Inferior parietal cortex (tissue), 1 donor: Measurements from ENCODE around the gene ZNF692.
"Not testable (repeated sequence)": the region's sequence is repeated elsewhere in the genome, so short reads cannot be mapped to it uniquely, and the experiment has no call there.

Experiments used
- DNase-seq: peaks from one replicate; pipeline ENCODE4 v3.0.0-alpha.2; 2016; ENCODE audit errors: extremely low spot score

ZNF692 gene

GRCh38 chr1:248849637-248850036, 9.2 kb downstream of the ZNF692 start:
- no peak for DNase-seq

- no peak for DNase-seq
Measured at GRCh38 chr1:248849152-248849551, 9.7 kb downstream of the ZNF692 start.

- DNase-seq = no peak
Measured at GRCh38 chr1:248848602-248849001, 10.3 kb downstream of the ZNF692 start.

- no peak for DNase-seq
Measured at GRCh38 chr1:248847956-248848561, 10.8 kb downstream of the ZNF692 start.

GRCh38 chr1:248847181-248847955, 11.5 kb downstream of the ZNF692 start:
- no peak for DNase-seq

GRCh38 chr1:248844526-248844925, 14.4 kb downstream of the ZNF692 start:
- no peak for DNase-seq

GRCh38 chr1:248843687-248844086, 15.2 kb downstream of the ZNF692 start:
- no peak for DNase-seq

GRCh38 chr1:248842781-248843331, 16.0 kb downstream of the ZNF692 start:
- DNase-seq = no peak

- no peak for DNase-seq
Measured at GRCh38 chr1:248841702-248842395, 17.0 kb downstream of the ZNF692 start.

- no peak for DNase-seq
Measured at GRCh38 chr1:248840946-248841345, 17.9 kb downstream of the ZNF692 start.

- DNase-seq = no peak
Measured at GRCh38 chr1:248839168-248839555, 19.7 kb downstream of the ZNF692 start.

- peak; percentile 90 for DNase-seq
Measured at GRCh38 chr1:248838357-248839167, 20.3 kb downstream of the ZNF692 start.

- peak; percentile 97 for DNase-seq
Measured at GRCh38 chr1:248837781-248838356, 21.0 kb downstream of the ZNF692 start, which contains the start of gene ZNF672. ZNF672 (plus strand) TSS chr1:248838224; CDS start chr1:248847275, 9,051 bp downstream.

GRCh38 chr1:248837045-248837780, 21.7 kb downstream of the ZNF692 start:
- DNase-seq = no peak

- DNase-seq = no peak
Measured at GRCh38 chr1:248834343-248834940, 24.4 kb downstream of the ZNF692 start.

GRCh38 chr1:248831842-248832241, 27.0 kb downstream of the ZNF692 start:
- DNase-seq = no peak

GRCh38 chr1:248830718-248831017, 28.2 kb downstream of the ZNF692 start:
- DNase-seq = not testable (repeated sequence)

GRCh38 chr1:248828845-248829244, 30.0 kb downstream of the ZNF692 start:
- no peak for DNase-seq

GRCh38 chr1:248825909-248826760, 32.8 kb downstream of the ZNF692 start, which contains the start of gene SH3BP5L:
SH3BP5L (minus strand) TSS chr1:248825915; CDS start chr1:248824935, 980 bp downstream.
- peak; percentile 98 for DNase-seq
